Activated CD8-positive, alpha-beta T cell treated with anti-CD3 and anti-CD28 coated beads for 36 hours (primary cell): ENCODE results near the gene KRT86. TPM values are rescaled to one million over a fixed set of nuclear protein-coding genes. Genes with fewer than 3 reads are reported as not detected.
"Not testable (repeated sequence)": the region's sequence is repeated elsewhere in the genome, so short reads cannot be mapped to it uniquely, and the experiment has no call there.

Source experiments
- ATAC-seq: fragments of 200-7000 bp; cut with Tn5 transposase; one replicate; pipeline ENCODE4 v1.10.0; 2021; ENCODE audit warnings: mild to moderate bottlenecking, moderate library complexity
- CTCF ChIA-PET: fragments of 350-600 bp; sonication (Branson Sonifier 250); formaldehyde crosslinking; loops from one replicate; lab custom pipeline; 2021; ENCODE audit warnings: antibody characterized with exemption; lab: Charles Lee
- POLR2A ChIA-PET: fragments of 350-600 bp; sonication (Branson Sonifier 250); formaldehyde crosslinking; loops from one replicate; lab custom pipeline; 2021; ENCODE audit warnings: antibody characterized with exemption; lab: Charles Lee
- DNase-seq: peaks from one replicate; pipeline ENCODE4 v3.0.0-alpha.2; 2020
- H3K27ac Mint-ChIP-seq: one replicate; pipeline ENCODE4 v1.8.0; 2021; ENCODE audit warnings: mild to moderate bottlenecking, mixed read lengths
- H3K27me3 Mint-ChIP-seq: one replicate; pipeline ENCODE4 v1.8.0; 2021; ENCODE audit warnings: mixed read lengths
- H3K36me3 Mint-ChIP-seq: one replicate; pipeline ENCODE4 v1.8.0; 2021; ENCODE audit warnings: low read depth, mixed read lengths
- H3K4me1 Mint-ChIP-seq: one replicate; pipeline ENCODE4 v1.8.0; 2021; ENCODE audit warnings: low read depth, mixed read lengths
- H3K4me3 Mint-ChIP-seq: one replicate; pipeline ENCODE4 v1.8.0; 2021; ENCODE audit warnings: mild to moderate bottlenecking, moderate library complexity, mixed read lengths
- H3K9me3 Mint-ChIP-seq: one replicate; pipeline ENCODE4 v1.8.0; 2021; ENCODE audit warnings: mixed read lengths
- intact Hi-C: fragments of 100-400 bp; cut with micrococcal nuclease; formaldehyde crosslinking; loops from one replicate; pipeline ENCODE4 v1.10.0; 2022
- total RNA-seq, 2 experiments: library from RNA; stranded (reverse); gene quantifications; one replicate each; pipeline ENCODE4 v1.2.3, GENCODE V29; 2021
- TF ChIP-seq, protein P1 (sequence below): fragments of 200-600 bp; IDR thresholded peaks from one replicate; pipeline ENCODE4 v1.8.0; 2022; ENCODE audit warnings: antibody characterized with exemption, mild to moderate bottlenecking

Gene KRT86
- total RNA-seq, 2 experiments from 2014 or later, result not detected

DNA sequence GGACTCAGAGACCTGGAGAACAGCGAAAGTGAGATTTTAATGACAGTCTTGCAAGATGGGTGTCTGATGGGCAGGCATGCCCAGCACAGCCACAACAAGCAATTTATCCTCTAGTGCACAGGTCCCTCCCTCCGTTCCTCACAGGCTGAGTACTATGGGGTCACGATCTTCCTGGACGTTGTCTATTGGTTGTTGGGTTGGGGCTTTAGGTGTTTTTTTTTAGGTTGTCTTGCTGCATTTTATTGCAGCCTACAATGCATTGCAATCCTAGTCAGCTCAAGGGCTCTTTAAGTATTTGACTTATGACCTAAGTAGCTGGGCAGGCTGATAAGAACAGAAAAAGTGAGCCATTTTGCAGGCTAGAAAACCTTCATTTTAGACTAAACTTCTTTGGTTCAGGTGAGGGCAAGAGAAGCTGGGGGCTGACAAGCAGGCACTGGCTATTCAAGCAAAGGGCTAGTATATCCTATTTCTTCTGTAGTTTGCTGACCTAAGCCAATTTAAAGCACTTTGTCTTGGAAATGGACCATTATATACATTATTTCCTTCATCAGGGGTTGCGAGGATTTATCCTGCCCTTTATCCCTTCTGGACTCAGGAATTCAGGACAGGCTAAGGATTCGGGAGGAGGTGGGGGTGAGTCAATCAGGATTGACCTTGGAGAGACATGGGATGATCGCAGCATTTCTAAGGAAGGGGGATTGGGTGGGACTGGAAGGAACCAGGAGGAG, 35.4 kb upstream of the KRT86 start:
- ATAC-seq (no peak), DNase-seq (no peak)
- TF ChIP-seq, protein P1, sequence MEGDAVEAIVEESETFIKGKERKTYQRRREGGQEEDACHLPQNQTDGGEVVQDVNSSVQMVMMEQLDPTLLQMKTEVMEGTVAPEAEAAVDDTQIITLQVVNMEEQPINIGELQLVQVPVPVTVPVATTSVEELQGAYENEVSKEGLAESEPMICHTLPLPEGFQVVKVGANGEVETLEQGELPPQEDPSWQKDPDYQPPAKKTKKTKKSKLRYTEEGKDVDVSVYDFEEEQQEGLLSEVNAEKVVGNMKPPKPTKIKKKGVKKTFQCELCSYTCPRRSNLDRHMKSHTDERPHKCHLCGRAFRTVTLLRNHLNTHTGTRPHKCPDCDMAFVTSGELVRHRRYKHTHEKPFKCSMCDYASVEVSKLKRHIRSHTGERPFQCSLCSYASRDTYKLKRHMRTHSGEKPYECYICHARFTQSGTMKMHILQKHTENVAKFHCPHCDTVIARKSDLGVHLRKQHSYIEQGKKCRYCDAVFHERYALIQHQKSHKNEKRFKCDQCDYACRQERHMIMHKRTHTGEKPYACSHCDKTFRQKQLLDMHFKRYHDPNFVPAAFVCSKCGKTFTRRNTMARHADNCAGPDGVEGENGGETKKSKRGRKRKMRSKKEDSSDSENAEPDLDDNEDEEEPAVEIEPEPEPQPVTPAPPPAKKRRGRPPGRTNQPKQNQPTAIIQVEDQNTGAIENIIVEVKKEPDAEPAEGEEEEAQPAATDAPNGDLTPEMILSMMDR, result no peak
- H3K27me3 Mint-ChIP-seq, result peaks cover 11% of the 10 kb centered on the region
- intact Hi-C loops, result no loop called here
- H3K4me3 Mint-ChIP-seq, result no peak overlapping the region
- no peak overlapping the region for H3K27ac Mint-ChIP-seq
- ChIA-PET POLR2A (no interaction called here), CTCF (interaction anchor here (0.6 to 4.1 kb wide), 5 partner anchors 12 to 67 kb away, joined by 3 to 33 read pairs (median 5); no protein-coding TSS in a partner anchor)
- no peaks in the 10 kb centered on the region for H3K36me3 Mint-ChIP-seq
- peaks cover 12% of the 10 kb centered on the region for H3K4me1 Mint-ChIP-seq
- H3K9me3 Mint-ChIP-seq, result no peaks in the 10 kb centered on the region

DNA sequence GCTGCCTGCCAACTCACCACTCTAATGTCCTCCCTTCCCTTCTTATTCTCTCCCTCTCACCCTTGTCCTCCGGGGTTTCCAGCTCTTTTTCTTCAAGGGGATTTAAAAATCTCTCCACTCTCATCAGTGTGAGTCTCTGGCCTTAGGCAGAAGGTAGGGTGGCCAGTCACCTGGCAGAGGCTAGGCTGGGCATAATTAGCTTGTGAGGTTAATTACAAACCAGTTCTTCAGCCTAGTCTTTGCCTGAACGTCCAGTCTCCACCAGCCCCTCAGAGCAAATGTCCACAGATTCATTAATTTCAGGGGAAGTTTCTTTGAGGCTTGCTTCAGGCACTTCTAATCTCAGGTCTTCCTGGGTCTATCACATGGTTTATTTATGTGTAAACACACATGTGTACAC, 34.7 kb upstream of the KRT86 start:
- intact Hi-C loops, result loop anchor here (2.0 kb wide), 1 partner anchor 17 kb away; no protein-coding TSS in a partner anchor
- peaks cover 4% of the 10 kb centered on the region for H3K27me3 Mint-ChIP-seq
- TF ChIP-seq, protein P1, result no peak
- DNase-seq (no peak), ATAC-seq (no peak)
- H3K36me3 Mint-ChIP-seq, result no peaks in the 10 kb centered on the region
- ChIA-PET CTCF (interaction anchor here (0.7 to 4.1 kb wide), 2 partner anchors 12 to 18 kb away, joined by 5 to 33 read pairs; no protein-coding TSS in a partner anchor), POLR2A (interaction anchor here (0.5 kb wide), 1 partner anchor 530 kb away, joined by 3 read pairs; no protein-coding TSS in a partner anchor)
- H3K9me3 Mint-ChIP-seq, result no peaks in the 10 kb centered on the region
- peaks cover 18% of the 10 kb centered on the region for H3K4me1 Mint-ChIP-seq
- H3K4me3 Mint-ChIP-seq, result no peak overlapping the region
- no peak overlapping the region for H3K27ac Mint-ChIP-seq

DNA sequence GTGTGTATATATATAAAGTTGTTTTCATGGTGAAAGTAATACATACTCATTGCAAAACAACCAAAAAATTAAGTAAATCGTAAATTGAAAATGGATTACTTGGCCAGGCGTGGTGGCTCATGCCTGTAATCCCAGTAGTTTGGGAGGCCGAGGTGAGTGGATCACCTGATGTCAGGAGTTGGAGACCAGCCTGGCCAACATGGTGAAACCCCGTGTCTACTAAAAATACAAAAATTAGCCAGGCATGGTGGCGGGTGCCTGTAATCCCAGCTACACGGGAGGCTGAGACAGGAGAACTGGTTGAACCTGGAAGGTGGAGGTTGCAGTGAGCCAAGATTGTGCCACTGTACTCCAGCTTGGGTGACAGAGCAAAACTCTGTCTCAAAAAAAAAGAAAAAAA, 34.2 kb upstream of the KRT86 start:
- ChIA-PET CTCF (interaction anchor here (4.1 kb wide), 1 partner anchor 18 kb away, joined by 33 read pairs; no protein-coding TSS in a partner anchor), POLR2A (interaction anchor here (0.5 kb wide), 1 partner anchor 529 kb away, joined by 3 read pairs; no protein-coding TSS in a partner anchor)
- peaks cover 20% of the 10 kb centered on the region for H3K4me1 Mint-ChIP-seq
- H3K4me3 Mint-ChIP-seq, H3K36me3 Mint-ChIP-seq, H3K27ac Mint-ChIP-seq, ATAC-seq, H3K27me3 Mint-ChIP-seq, DNase-seq, H3K9me3 Mint-ChIP-seq: not testable (repeated sequence)
- intact Hi-C loops, result loop anchor here (2.0 kb wide), 1 partner anchor 17 kb away; no protein-coding TSS in a partner anchor

DNA sequence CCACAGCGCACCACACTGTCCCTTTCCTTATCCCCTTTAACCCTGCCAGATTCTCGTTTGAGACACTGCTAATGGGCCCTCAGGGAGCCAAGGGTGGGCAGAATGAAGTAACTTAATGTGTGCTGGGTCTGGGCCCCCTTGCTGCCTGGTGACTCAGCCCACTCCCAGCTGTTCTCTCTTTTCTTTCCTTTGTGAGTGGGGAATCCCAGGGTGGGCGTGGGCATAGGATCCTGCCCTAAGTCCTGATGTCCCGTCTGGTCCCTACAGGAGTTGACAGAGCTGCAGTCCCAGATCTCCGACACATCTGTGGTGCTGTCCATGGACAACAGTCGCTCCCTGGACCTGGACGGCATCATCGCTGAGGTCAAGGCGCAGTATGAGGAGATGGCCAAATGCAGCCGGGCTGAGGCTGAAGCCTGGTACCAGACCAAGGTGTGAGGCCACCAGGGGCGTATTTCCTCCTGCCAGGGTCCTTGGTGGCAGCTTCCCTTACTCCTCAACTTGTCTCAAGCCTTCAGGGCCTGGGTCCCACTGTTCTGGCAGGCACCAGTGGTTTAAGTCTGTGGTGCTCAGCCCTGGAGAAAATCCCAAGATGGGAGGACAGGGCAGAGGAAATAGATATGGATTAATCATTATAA, 33.1 kb upstream of the KRT86 start:
- no peak for ATAC-seq
- Mint-ChIP-seq H3K36me3 (no peaks in the 10 kb centered on the region), H3K4me1 (peaks cover 20% of the 10 kb centered on the region), H3K27me3 (peaks cover 2% of the 10 kb centered on the region), H3K9me3 (no peaks in the 10 kb centered on the region), H3K27ac (no peak overlapping the region), H3K4me3 (no peak overlapping the region)
- TF ChIP-seq, protein P1, result no peak
- intact Hi-C loops, result loop anchor here (2.0 kb wide), 1 partner anchor 15 kb away; no protein-coding TSS in a partner anchor
- CTCF ChIA-PET, result interaction anchor here (1.9 kb wide), 1 partner anchor 38 kb away, joined by 7 read pairs; no protein-coding TSS in a partner anchor
- POLR2A ChIA-PET, result no interaction called here
- DNase-seq, result no peak

DNA sequence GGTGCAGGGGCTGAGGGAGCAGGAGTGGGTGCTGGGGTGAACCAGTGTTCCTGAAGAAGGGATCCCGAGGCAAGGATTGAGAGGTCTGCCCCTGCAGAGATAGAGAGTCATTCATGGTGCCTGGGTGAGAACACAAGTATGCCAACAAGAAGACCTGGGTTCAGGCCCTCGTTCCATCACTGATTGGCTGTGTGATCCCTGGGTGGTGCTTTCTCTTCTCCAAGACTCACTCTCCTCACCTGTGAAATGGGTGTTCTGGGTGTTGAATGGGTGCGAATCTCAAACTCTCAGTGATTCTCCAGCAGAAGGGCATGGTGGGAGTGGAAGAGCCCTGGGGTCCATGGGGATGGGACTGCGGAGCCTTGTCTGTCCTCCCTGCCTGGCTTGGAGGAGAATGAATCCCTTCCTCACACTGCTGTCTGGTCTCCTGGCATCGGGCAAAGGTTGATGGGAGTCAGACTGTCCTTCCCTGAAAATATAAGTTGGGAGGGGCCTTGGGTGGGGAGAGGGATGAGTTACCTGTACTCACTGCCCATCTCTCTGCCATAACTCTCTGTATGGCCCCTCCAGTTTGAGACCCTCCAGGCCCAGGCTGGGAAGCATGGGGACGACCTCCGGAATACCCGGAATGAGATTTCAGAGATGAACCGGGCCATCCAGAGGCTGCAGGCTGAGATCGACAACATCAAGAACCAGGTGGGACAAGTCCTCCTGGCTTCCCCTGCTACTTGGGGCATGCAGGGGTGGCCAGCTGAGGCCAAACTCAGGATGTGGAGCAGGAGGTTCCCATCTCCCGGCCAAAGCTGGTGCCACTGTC, 31.8 kb upstream of the KRT86 start:
- TF ChIP-seq, protein P1, result no peak
- no peak for DNase-seq
- intact Hi-C loops, result no loop called here
- H3K27ac Mint-ChIP-seq, result no peak overlapping the region
- no peaks in the 10 kb centered on the region for H3K9me3 Mint-ChIP-seq
- ATAC-seq, result no peak
- H3K27me3 Mint-ChIP-seq, result peaks cover 2% of the 10 kb centered on the region
- ChIA-PET POLR2A (interaction anchor here (0.6 kb wide), 1 partner anchor 9 kb away, joined by 3 read pairs; no protein-coding TSS in a partner anchor), CTCF (interaction anchor here (1.9 kb wide), 1 partner anchor 37 kb away, joined by 7 read pairs; no protein-coding TSS in a partner anchor)
- H3K4me1 Mint-ChIP-seq, result peaks cover 23% of the 10 kb centered on the region
- H3K36me3 Mint-ChIP-seq, result no peaks in the 10 kb centered on the region
- no peak overlapping the region for H3K4me3 Mint-ChIP-seq
